HG02973 (cell line): ENCODE measurements around the gene PPP1R13L.
"Not testable (repeated sequence)": the region's sequence is repeated elsewhere in the genome, so short reads cannot be mapped to it uniquely, and the experiment has no call there.

ENCODE experiments used
- ATAC-seq: cut with Tn5 transposase; IDR thresholded peaks from one replicate; pipeline ENCODE4 v1.9.1; 2021; ENCODE audit warnings: moderate library complexity; ENCODE audit not compliant: unreplicated experiment

The PPP1R13L gene

GRCh38 chr19:45431008-45431407, 26.1 kb upstream of the PPP1R13L start:
- not testable (repeated sequence) for ATAC-seq

- not testable (repeated sequence) for ATAC-seq
Observed at GRCh38 chr19:45429896-45430295, 25.0 kb upstream of the PPP1R13L start.

GRCh38 chr19:45428384-45429231, 23.7 kb upstream of the PPP1R13L start:
- ATAC-seq, result no peak

- ATAC-seq, result no peak
Observed at GRCh38 chr19:45424191-45425058, 19.6 kb upstream of the PPP1R13L start.

GRCh38 chr19:45423589-45424190, 18.8 kb upstream of the PPP1R13L start, which contains the start of gene ERCC1:
ERCC1 (minus strand) TSS chr19:45423917; CDS start chr19:45423374, 543 bp downstream.
- ATAC-seq, result peak; percentile 55

GRCh38 chr19:45423033-45423588, 18.2 kb upstream of the PPP1R13L start:
- ATAC-seq, result no peak

- ATAC-seq, result no peak
Observed at GRCh38 chr19:45421947-45422498, 17.2 kb upstream of the PPP1R13L start.

- no peak for ATAC-seq
Observed at GRCh38 chr19:45420871-45421270, 16.0 kb upstream of the PPP1R13L start.

GRCh38 chr19:45420356-45420755, 15.5 kb upstream of the PPP1R13L start:
- no peak for ATAC-seq

- ATAC-seq, result no peak
Observed at GRCh38 chr19:45419895-45420294, 15.0 kb upstream of the PPP1R13L start.

GRCh38 chr19:45419396-45419795, 14.5 kb upstream of the PPP1R13L start:
- ATAC-seq, result peak; percentile 47

GRCh38 chr19:45418802-45419201, 13.9 kb upstream of the PPP1R13L start:
- no peak for ATAC-seq

- no peak for ATAC-seq
Observed at GRCh38 chr19:45417151-45417550, 12.3 kb upstream of the PPP1R13L start.

GRCh38 chr19:45414468-45414867, 9.6 kb upstream of the PPP1R13L start:
- ATAC-seq, result no peak

- no peak for ATAC-seq
Observed at GRCh38 chr19:45413497-45413896, 8.6 kb upstream of the PPP1R13L start.

GRCh38 chr19:45410330-45410729, 5.5 kb upstream of the PPP1R13L start:
- ATAC-seq, result not testable (repeated sequence)

- ATAC-seq, result no peak
Observed at GRCh38 chr19:45409557-45409920, 4.7 kb upstream of the PPP1R13L start.

GRCh38 chr19:45408830-45409556, 4.1 kb upstream of the PPP1R13L start:
- ATAC-seq, result no peak

- no peak for ATAC-seq
Observed at GRCh38 chr19:45408121-45408520, 3.3 kb upstream of the PPP1R13L start.

GRCh38 chr19:45407585-45407984, 2.7 kb upstream of the PPP1R13L start:
- ATAC-seq, result not testable (repeated sequence)
